Neural progenitor cell (in vitro differentiated cells): ENCODE results near the gene EML5. TPM values are rescaled to one million over a fixed set of nuclear protein-coding genes. Genes with fewer than 3 reads are reported as not detected.
A peak's percentile ranks its signal among the peaks of the same experiment; 100 is the strongest.

Source experiments
- DNase-seq: peaks from one replicate; pipeline ENCODE4 v3.0.0-alpha.2; 2016; ENCODE audit warnings: low spot score
- H2AFZ ChIP-seq: fragments of 200-600 bp; sonication (generic); replicated peaks from 2 replicates; pipeline ENCODE4 v1.6.1; 2016; ENCODE audit warnings: antibody characterized with exemption
- H3F3A ChIP-seq: fragments of 200-600 bp; sonication (generic); 2 replicates; pipeline ENCODE4 v1.6.1; 2016; ENCODE audit warnings: antibody characterized with exemption, low read depth
- H3K27ac ChIP-seq: fragments of 200-600 bp; sonication (generic); 2 replicates; pipeline ENCODE4 v1.5.1; 2016; ENCODE audit warnings: mild to moderate bottlenecking
- H3K27me3 ChIP-seq: fragments of 200-600 bp; sonication (generic); 2 replicates; pipeline ENCODE4 v1.6.1; 2016; ENCODE audit warnings: mild to moderate bottlenecking, moderate library complexity
- H3K36me3 ChIP-seq: fragments of 200-600 bp; sonication (generic); 2 replicates; pipeline ENCODE4 v1.5.1; 2016
- H3K4me1 ChIP-seq: fragments of 200-600 bp; sonication (generic); 2 replicates; pipeline ENCODE4 v1.6.1; 2016; ENCODE audit warnings: mixed run types
- H3K4me2 ChIP-seq: fragments of 200-600 bp; sonication (generic); 2 replicates; pipeline ENCODE4 v1.6.1; 2016
- H3K4me3 ChIP-seq: fragments of 200-600 bp; sonication (generic); 2 replicates; pipeline ENCODE4 v1.5.1; 2016
- H3K79me2 ChIP-seq: fragments of 200-600 bp; sonication (generic); 2 replicates; pipeline ENCODE4 v1.6.1; 2016; ENCODE audit warnings: low read depth
- H3K9ac ChIP-seq: fragments of 200-600 bp; sonication (generic); 2 replicates; pipeline ENCODE4 v1.6.1; 2016
- H3K9me3 ChIP-seq: fragments of 200-600 bp; sonication (generic); 2 replicates; pipeline ENCODE4 v1.5.1; 2016; ENCODE audit warnings: low read depth
- H4K20me1 ChIP-seq: fragments of 200-600 bp; sonication (generic); 2 replicates; pipeline ENCODE4 v1.6.1; 2016; ENCODE audit warnings: low read depth
- H3K27ac Mint-ChIP-seq: 3 replicates; pipeline ENCODE4 v1.8.0; 2021; ENCODE audit warnings: mixed read lengths
- H3K27me3 Mint-ChIP-seq: 2 replicates; pipeline ENCODE4 v1.8.0; 2022; ENCODE audit warnings: low read depth, mild to moderate bottlenecking, inconsistent platforms, moderate library complexity, mixed read lengths; ENCODE audit not compliant: insufficient read depth
- H3K36me3 Mint-ChIP-seq: 3 replicates; pipeline ENCODE4 v1.8.0; 2021; ENCODE audit warnings: mixed read lengths
- H3K4me1 Mint-ChIP-seq: 3 replicates; pipeline ENCODE4 v1.8.0; 2021; ENCODE audit warnings: mixed read lengths
- H3K4me3 Mint-ChIP-seq: 3 replicates; pipeline ENCODE4 v1.8.0; 2021; ENCODE audit warnings: mild to moderate bottlenecking, moderate library complexity, mixed read lengths
- H3K9me3 Mint-ChIP-seq: 3 replicates; pipeline ENCODE4 v1.8.0; 2020; ENCODE audit warnings: mixed read lengths
- CTCF ChIP-seq: fragments of 200-600 bp; sonication (generic); IDR thresholded peaks from 2 replicates; pipeline ENCODE4 v1.5.1; 2017; ENCODE audit warnings: antibody characterized with exemption, mild to moderate bottlenecking
- EZH2 ChIP-seq: fragments of 200-600 bp; sonication (generic); IDR thresholded peaks from 2 replicates; pipeline ENCODE4 v1.6.1; 2017; ENCODE audit warnings: antibody characterized with exemption, mild to moderate bottlenecking, moderate library complexity
- EZH2phosphoT487 ChIP-seq: fragments of 200-600 bp; sonication (generic); IDR thresholded peaks from 2 replicates; pipeline ENCODE4 v1.6.1; 2017; ENCODE audit warnings: antibody characterized with exemption
- total RNA-seq: library from RNA; depleted of rRNA; stranded (reverse); fragments of >200 nt; gene quantifications from 2 replicates; pipeline ENCODE4 v1.2.3, GENCODE V29; 2015; ENCODE audit warnings: low replicate concordance

The EML5 gene
- total RNA-seq, 1 donor from 2014 or later, result 0.71 TPM

GRCh38 chr14:88799522-88799921 lies 6.8 kb upstream of the EML5 start:
- no peak overlapping the region for H2AFZ ChIP-seq
- no peak overlapping the region for H3K27ac ChIP-seq
- no peak overlapping the region for H3K4me3 Mint-ChIP-seq
- no peak overlapping the region for H3K27ac Mint-ChIP-seq
- peaks cover 8% of the 10 kb centered on the region for H3F3A ChIP-seq
- no peak overlapping the region for H3K4me2 ChIP-seq
- H4K20me1 ChIP-seq, result no peaks in the 10 kb centered on the region
- no peak overlapping the region for H3K9ac ChIP-seq
- DNase-seq, result no peak
- H3K36me3 Mint-ChIP-seq, result no peaks in the 10 kb centered on the region
- H3K9me3 ChIP-seq, result no peaks in the 10 kb centered on the region
- H3K4me3 ChIP-seq, result no peak overlapping the region
- no peaks in the 10 kb centered on the region for H3K36me3 ChIP-seq
- H3K4me1 Mint-ChIP-seq, result peaks cover 4% of the 10 kb centered on the region
- H3K27me3 ChIP-seq, result peaks cover 2% of the 10 kb centered on the region
- no peaks in the 10 kb centered on the region for H3K79me2 ChIP-seq
- TF ChIP-seq CTCF (no peak), EZH2phosphoT487 (no peak), EZH2 (no peak)
- no peaks in the 10 kb centered on the region for H3K4me1 ChIP-seq
- H3K27me3 Mint-ChIP-seq, result no peaks in the 10 kb centered on the region
- peaks cover 2% of the 10 kb centered on the region for H3K9me3 Mint-ChIP-seq

GRCh38 chr14:88798156-88798555 lies 5.4 kb upstream of the EML5 start:
- Histone ChIP-seq H3K79me2 (no peaks in the 10 kb centered on the region), H3K9ac (no peak overlapping the region), H3K4me2 (no peak overlapping the region), H3K9me3 (no peaks in the 10 kb centered on the region), H3K36me3 (no peaks in the 10 kb centered on the region), H3K4me3 (no peak overlapping the region), H3F3A (peaks cover 15% of the 10 kb centered on the region), H4K20me1 (no peaks in the 10 kb centered on the region), H3K27ac (no peak overlapping the region), H2AFZ (no peak overlapping the region), H3K27me3 (peaks cover 16% of the 10 kb centered on the region), H3K4me1 (no peaks in the 10 kb centered on the region)
- H3K36me3 Mint-ChIP-seq, result no peaks in the 10 kb centered on the region
- H3K27me3 Mint-ChIP-seq, result no peaks in the 10 kb centered on the region
- H3K4me1 Mint-ChIP-seq, result peaks cover 4% of the 10 kb centered on the region
- H3K9me3 Mint-ChIP-seq, result no peaks in the 10 kb centered on the region
- H3K27ac Mint-ChIP-seq, result no peak overlapping the region
- no peak overlapping the region for H3K4me3 Mint-ChIP-seq
- no peak for DNase-seq
- TF ChIP-seq CTCF (no peak), EZH2phosphoT487 (no peak), EZH2 (no peak)

GRCh38 chr14:88793259-88793625 lies 489 bp upstream of the EML5 start:
- H3K9me3 Mint-ChIP-seq, result no peaks in the 10 kb centered on the region
- no peak overlapping the region for H3K27ac Mint-ChIP-seq
- H3K4me3 Mint-ChIP-seq, result peak overlapping the region; percentile 88

More at GRCh38 chr14:88793259-88793625, 489 bp upstream of the EML5 start:
- H3K27me3 Mint-ChIP-seq, result peaks cover 11% of the 10 kb centered on the region
- H3K27me3 ChIP-seq, result peaks cover 64% of the 10 kb centered on the region
- no peak overlapping the region for H3K9ac ChIP-seq
- TF ChIP-seq EZH2phosphoT487 (no peak), EZH2 (no peak), CTCF (no peak)
- H3K4me1 Mint-ChIP-seq, result peaks cover 5% of the 10 kb centered on the region
- no peaks in the 10 kb centered on the region for H3K36me3 ChIP-seq
- peak overlapping the region; percentile 63 for H3K4me3 ChIP-seq
- H3K79me2 ChIP-seq, result no peaks in the 10 kb centered on the region
- no peaks in the 10 kb centered on the region for H3K36me3 Mint-ChIP-seq
- peak overlapping the region; percentile 82 for H3K4me2 ChIP-seq
- H3F3A ChIP-seq, result peaks cover 16% of the 10 kb centered on the region
- H3K4me1 ChIP-seq, result no peaks in the 10 kb centered on the region
- no peak overlapping the region for H3K27ac ChIP-seq
- H2AFZ ChIP-seq, result peak overlapping the region; percentile 96
- peaks cover 8% of the 10 kb centered on the region for H4K20me1 ChIP-seq
- no peaks in the 10 kb centered on the region for H3K9me3 ChIP-seq
- no peak for DNase-seq
